MM.1S (cell line): ENCODE results near the gene AAK1.

Experiments used
- DNase-seq: peaks from one replicate; pipeline ENCODE4 v3.0.0-alpha.2; 2015
- H2AFZ ChIP-seq: fragments of 300-600 bp; sonication (generic); 2 replicates; pipeline ENCODE4 v1.6.0; 2016; ENCODE audit warnings: antibody characterized with exemption, low read length
- H3F3A ChIP-seq: fragments of 300-600 bp; sonication (generic); 2 replicates; pipeline ENCODE4 v1.6.1; 2016; ENCODE audit warnings: mild to moderate bottlenecking, antibody characterized with exemption, low read length, moderate library complexity, mixed read lengths; ENCODE audit not compliant: insufficient read depth
- H3K27ac ChIP-seq: fragments of 300-600 bp; sonication (generic); 2 replicates; pipeline ENCODE4 v1.5.1; 2016; ENCODE audit warnings: mild to moderate bottlenecking, low read length
- H3K27me3 ChIP-seq: fragments of 300-600 bp; sonication (generic); replicated peaks from 2 replicates; pipeline ENCODE4 v1.6.0; 2016; ENCODE audit warnings: low read length; ENCODE audit not compliant: insufficient read depth
- H3K36me3 ChIP-seq: fragments of 300-600 bp; sonication (generic); replicated peaks from 2 replicates; pipeline ENCODE4 v1.6.1; 2016; ENCODE audit warnings: mild to moderate bottlenecking, low read length, mixed read lengths; ENCODE audit not compliant: insufficient read depth
- H3K4me1 ChIP-seq: fragments of 300-600 bp; sonication (generic); 2 replicates; pipeline ENCODE4 v1.6.1; 2016; ENCODE audit warnings: low read length, mixed read lengths
- H3K4me2 ChIP-seq: fragments of 300-600 bp; sonication (generic); 2 replicates; pipeline ENCODE4 v1.6.0; 2016; ENCODE audit warnings: low read depth, low read length
- H3K4me3 ChIP-seq: fragments of 300-600 bp; sonication (generic); 2 replicates; pipeline ENCODE4 v1.5.1; 2016; ENCODE audit warnings: low read length, mixed read lengths
- H3K79me2 ChIP-seq: fragments of 300-600 bp; sonication (generic); 2 replicates; pipeline ENCODE4 v1.6.1; 2016; ENCODE audit warnings: mixed run types, low read length, mixed read lengths
- H3K9ac ChIP-seq: fragments of 300-600 bp; sonication (generic); 2 replicates; pipeline ENCODE4 v1.6.1; 2016; ENCODE audit warnings: low read length, mixed read lengths
- H3K9me2 ChIP-seq: fragments of 300-600 bp; sonication (generic); replicated peaks from 2 replicates; pipeline ENCODE4 v1.6.1; 2016; ENCODE audit warnings: mild to moderate bottlenecking, low read length, mixed read lengths; ENCODE audit not compliant: insufficient read depth
- H3K9me3 ChIP-seq: fragments of 300-600 bp; sonication (generic); replicated peaks from 2 replicates; pipeline ENCODE4 v1.6.1; 2016; ENCODE audit warnings: mild to moderate bottlenecking, low read length, mixed read lengths; ENCODE audit not compliant: insufficient read depth
- H4K20me1 ChIP-seq: fragments of 300-600 bp; sonication (generic); 2 replicates; pipeline ENCODE4 v1.6.1; 2016; ENCODE audit warnings: mild to moderate bottlenecking, low read length, moderate library complexity, mixed read lengths; ENCODE audit not compliant: insufficient read depth
- EZH2 ChIP-seq: fragments of 300-600 bp; sonication (generic); optimal IDR thresholded peaks from 2 replicates; pipeline ENCODE3; 2017; ENCODE audit warnings: low read depth, mild to moderate bottlenecking, antibody characterized with exemption, low read length, mixed read lengths
- EZH2phosphoT487 ChIP-seq: fragments of 300-600 bp; sonication (generic); IDR thresholded peaks from 2 replicates; pipeline ENCODE4 v1.6.1; 2018; ENCODE audit warnings: antibody characterized with exemption, low read length
- TF ChIP-seq, protein P1 (sequence below): fragments of 300-600 bp; sonication (generic); IDR thresholded peaks from 2 replicates; pipeline ENCODE4 v1.5.1; 2016; ENCODE audit warnings: antibody characterized with exemption, low read length, mixed read lengths

Gene AAK1

DNA sequence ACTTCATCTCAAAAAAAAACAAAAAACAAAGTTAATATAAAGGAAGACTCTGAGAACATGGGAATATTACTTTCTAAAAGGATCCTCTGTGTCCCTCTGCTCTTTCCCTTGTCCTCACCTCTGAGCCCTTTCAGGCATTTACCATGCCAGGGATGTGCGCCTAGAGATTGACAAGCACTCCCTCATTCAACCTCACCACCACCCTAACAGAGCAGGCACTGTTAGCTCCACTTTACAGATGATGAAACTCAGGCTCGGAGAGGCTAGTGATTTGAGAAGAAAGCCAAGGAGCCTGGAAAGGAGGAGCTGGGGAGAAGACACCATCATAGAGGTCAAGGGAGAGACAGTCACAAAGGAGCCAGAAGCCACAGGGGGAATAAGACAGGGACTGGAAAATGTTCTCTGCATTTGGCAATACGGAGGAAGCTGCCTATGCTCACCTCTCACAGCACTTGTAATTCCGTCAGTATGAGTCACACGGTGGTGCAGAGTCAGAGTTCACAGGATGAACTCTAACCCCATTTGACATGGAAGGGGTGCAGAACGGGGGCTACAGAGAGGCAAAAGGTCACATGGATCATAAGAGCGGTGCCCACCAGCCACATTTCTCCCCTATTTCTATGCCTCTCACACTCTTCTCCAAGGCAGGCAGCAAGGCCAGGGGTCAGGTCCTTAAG, 104.5 kb downstream of the AAK1 start:
- Histone ChIP-seq H3K9ac (no peak overlapping the region), H3K9me2 (no peaks in the 10 kb centered on the region), H3K4me1 (peaks cover 12% of the 10 kb centered on the region), H2AFZ (no peak overlapping the region), H3K9me3 (no peaks in the 10 kb centered on the region), H3K27ac (no peak overlapping the region), H3K4me2 (no peak overlapping the region), H3K36me3 (no peaks in the 10 kb centered on the region), H3F3A (no peaks in the 10 kb centered on the region), H3K79me2 (no peaks in the 10 kb centered on the region), H3K27me3 (no peaks in the 10 kb centered on the region), H3K4me3 (no peak overlapping the region), H4K20me1 (no peaks in the 10 kb centered on the region)
- TF ChIP-seq EZH2phosphoT487 (no peak), EZH2 (no peak)
- TF ChIP-seq, protein P1, sequence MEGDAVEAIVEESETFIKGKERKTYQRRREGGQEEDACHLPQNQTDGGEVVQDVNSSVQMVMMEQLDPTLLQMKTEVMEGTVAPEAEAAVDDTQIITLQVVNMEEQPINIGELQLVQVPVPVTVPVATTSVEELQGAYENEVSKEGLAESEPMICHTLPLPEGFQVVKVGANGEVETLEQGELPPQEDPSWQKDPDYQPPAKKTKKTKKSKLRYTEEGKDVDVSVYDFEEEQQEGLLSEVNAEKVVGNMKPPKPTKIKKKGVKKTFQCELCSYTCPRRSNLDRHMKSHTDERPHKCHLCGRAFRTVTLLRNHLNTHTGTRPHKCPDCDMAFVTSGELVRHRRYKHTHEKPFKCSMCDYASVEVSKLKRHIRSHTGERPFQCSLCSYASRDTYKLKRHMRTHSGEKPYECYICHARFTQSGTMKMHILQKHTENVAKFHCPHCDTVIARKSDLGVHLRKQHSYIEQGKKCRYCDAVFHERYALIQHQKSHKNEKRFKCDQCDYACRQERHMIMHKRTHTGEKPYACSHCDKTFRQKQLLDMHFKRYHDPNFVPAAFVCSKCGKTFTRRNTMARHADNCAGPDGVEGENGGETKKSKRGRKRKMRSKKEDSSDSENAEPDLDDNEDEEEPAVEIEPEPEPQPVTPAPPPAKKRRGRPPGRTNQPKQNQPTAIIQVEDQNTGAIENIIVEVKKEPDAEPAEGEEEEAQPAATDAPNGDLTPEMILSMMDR, result no peak
- no peak for DNase-seq

DNA sequence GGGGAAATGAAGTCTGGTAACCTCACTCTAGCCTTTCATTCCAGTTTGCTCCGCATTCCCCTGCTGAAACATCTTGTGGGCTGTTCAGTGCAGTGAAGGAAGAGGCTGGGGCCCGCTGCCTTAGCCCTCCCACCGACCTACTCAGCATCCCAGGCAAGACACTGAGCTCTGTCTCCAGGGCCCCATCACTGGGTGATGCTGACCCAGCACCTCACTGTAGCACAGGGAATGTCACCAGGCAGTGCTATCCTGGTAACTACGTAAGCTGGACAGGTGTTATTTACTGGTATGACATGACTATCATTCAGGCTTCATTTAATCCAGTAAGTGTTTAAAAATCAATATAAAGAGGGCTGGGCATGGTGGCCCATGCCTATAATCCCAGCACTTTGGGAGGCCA, 105.3 kb downstream of the AAK1 start:
- H3K4me2 ChIP-seq, result no peak overlapping the region

DNA sequence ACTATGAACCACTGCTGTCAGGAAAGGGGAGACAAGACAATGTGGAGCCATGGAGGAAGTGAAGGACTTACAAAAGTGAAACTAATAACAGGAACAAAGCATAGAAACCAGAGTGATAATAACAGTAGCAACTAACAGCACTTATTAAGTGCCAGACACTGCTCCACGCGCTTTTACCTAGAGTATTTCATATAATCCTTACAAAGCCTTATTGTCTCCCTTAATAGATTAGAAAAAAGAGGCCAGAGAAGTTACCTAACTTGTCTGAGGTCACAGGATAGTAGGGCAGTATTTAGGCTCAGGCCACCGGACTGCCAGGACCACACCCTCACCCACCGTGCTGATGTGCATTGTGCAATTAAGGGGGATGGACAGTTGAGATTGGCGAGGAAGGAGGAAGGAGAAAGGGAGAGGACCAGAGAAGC, 107.7 kb downstream of the AAK1 start:
- Histone ChIP-seq H3K27ac (no peak overlapping the region), H3K79me2 (no peaks in the 10 kb centered on the region), H3K9me3 (no peaks in the 10 kb centered on the region), H3F3A (no peaks in the 10 kb centered on the region), H3K9ac (no peak overlapping the region), H3K9me2 (no peaks in the 10 kb centered on the region), H3K27me3 (no peaks in the 10 kb centered on the region), H3K4me3 (no peak overlapping the region), H4K20me1 (no peaks in the 10 kb centered on the region), H3K4me2 (no peak overlapping the region), H3K4me1 (peaks cover 12% of the 10 kb centered on the region), H2AFZ (no peak overlapping the region), H3K36me3 (no peaks in the 10 kb centered on the region)
- peak; percentile 13 for DNase-seq
- TF ChIP-seq EZH2phosphoT487, result no peak
- TF ChIP-seq, protein P1, result no peak
- TF ChIP-seq EZH2, result no peak

More for the DNA sequence above, 105.3 kb downstream of the AAK1 start:
- no peak for DNase-seq
- TF ChIP-seq, protein P1, result no peak
- TF ChIP-seq EZH2 (no peak), EZH2phosphoT487 (no peak)
- peaks cover 12% of the 10 kb centered on the region for H3K4me1 ChIP-seq
- H3K4me3 ChIP-seq, result no peak overlapping the region
- no peaks in the 10 kb centered on the region for H3K36me3 ChIP-seq
- H3K27me3 ChIP-seq, result no peaks in the 10 kb centered on the region
- no peak overlapping the region for H3K27ac ChIP-seq
- no peaks in the 10 kb centered on the region for H3K9me3 ChIP-seq
- no peak overlapping the region for H3K9ac ChIP-seq
- H4K20me1 ChIP-seq, result no peaks in the 10 kb centered on the region
- no peaks in the 10 kb centered on the region for H3K79me2 ChIP-seq
- H3F3A ChIP-seq, result no peaks in the 10 kb centered on the region
- no peaks in the 10 kb centered on the region for H3K9me2 ChIP-seq
- H2AFZ ChIP-seq, result no peak overlapping the region
